Measurements from ENCODE around the gene NRXN3. TPM values are rescaled to one million over a fixed set of nuclear protein-coding genes. Genes with fewer than 3 reads are reported as not detected.

The NRXN3 gene
- total RNA-seq, 1 experiment from 2014 or later = not detected

DNA sequence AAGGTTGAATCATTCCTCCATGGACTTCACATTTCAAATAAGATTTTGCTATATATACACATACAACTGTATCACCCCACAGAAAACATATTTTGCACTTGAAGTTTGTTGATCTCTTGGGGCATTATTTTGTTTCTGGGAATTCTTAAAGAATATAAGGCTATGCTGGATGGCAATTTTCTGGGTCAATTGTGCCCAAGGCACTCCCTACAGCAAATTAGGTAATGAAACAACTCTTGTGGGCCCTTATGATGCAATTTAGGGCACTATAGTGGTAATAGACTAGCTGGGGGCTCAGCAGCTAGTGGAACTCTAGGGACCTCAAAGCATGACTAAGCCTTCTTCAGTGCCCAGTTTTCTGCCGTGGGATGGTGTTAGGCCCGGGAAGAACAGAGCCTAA lies 444.4 kb downstream of the NRXN3 start:
- Mint-ChIP-seq H3K9me3 (ENCODE audit: low read depth, unreplicated experiment) (peaks cover 3% of the 10 kb centered on the region), H3K27ac (ENCODE audit: unreplicated experiment) (no peak overlapping the region), H3K36me3 (ENCODE audit: insufficient read depth, unreplicated experiment) (no peaks in the 10 kb centered on the region), H3K4me3 (ENCODE audit: low read depth, unreplicated experiment) (no peak overlapping the region), H3K27me3 (ENCODE audit: unreplicated experiment) (peaks cover 13% of the 10 kb centered on the region), H3K4me1 (ENCODE audit: low read depth, unreplicated experiment) (peaks cover 14% of the 10 kb centered on the region)
- no peak for DNase-seq
- intact Hi-C loops (cut with micrococcal nuclease; ENCODE audit: unreplicated experiment) = no loop called here
- CTCF ChIA-PET = interaction anchor here (0.7 kb wide), 1 partner anchor 18 kb away, joined by 4 read pairs; no protein-coding TSS in a partner anchor
- no TSS peak for BruUV-seq (replicated peaks)
- TF ChIP-seq, protein P1, sequence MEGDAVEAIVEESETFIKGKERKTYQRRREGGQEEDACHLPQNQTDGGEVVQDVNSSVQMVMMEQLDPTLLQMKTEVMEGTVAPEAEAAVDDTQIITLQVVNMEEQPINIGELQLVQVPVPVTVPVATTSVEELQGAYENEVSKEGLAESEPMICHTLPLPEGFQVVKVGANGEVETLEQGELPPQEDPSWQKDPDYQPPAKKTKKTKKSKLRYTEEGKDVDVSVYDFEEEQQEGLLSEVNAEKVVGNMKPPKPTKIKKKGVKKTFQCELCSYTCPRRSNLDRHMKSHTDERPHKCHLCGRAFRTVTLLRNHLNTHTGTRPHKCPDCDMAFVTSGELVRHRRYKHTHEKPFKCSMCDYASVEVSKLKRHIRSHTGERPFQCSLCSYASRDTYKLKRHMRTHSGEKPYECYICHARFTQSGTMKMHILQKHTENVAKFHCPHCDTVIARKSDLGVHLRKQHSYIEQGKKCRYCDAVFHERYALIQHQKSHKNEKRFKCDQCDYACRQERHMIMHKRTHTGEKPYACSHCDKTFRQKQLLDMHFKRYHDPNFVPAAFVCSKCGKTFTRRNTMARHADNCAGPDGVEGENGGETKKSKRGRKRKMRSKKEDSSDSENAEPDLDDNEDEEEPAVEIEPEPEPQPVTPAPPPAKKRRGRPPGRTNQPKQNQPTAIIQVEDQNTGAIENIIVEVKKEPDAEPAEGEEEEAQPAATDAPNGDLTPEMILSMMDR (IDR thresholded peaks at IDR 0.05; ENCODE audit: unreplicated experiment) = no peak

DNA sequence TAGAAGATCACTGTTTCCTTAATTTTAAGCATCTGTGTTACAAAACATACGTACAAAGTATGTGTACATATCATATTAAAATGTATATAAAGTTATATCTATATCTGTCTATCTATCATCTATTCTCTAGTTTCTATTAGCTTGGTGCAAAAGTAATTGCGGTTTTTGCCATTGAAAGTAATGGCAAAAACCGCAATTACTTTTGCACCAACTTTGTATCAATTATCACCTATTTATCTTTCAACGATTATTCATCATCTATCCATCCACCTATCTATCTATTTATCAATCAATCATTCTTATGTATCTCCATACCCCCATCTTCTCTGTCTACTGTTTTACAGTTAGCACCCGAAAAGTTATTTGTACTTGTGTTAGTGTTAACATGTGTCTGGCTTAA lies 447.6 kb downstream of the NRXN3 start:
- TF ChIP-seq, protein P1 (IDR thresholded peaks at IDR 0.05; ENCODE audit: unreplicated experiment) = no peak
- no peaks in the 10 kb centered on the region for H3K36me3 Mint-ChIP-seq (ENCODE audit: insufficient read depth, unreplicated experiment)
- no TSS peak for BruUV-seq (replicated peaks)
- CTCF ChIA-PET = no interaction called here
- no peak for DNase-seq
- peaks cover 36% of the 10 kb centered on the region for H3K27me3 Mint-ChIP-seq (ENCODE audit: unreplicated experiment)
- H3K4me3 Mint-ChIP-seq (ENCODE audit: low read depth, unreplicated experiment) = no peak overlapping the region
- H3K4me1 Mint-ChIP-seq (ENCODE audit: low read depth, unreplicated experiment) = no peaks in the 10 kb centered on the region
- intact Hi-C loops (cut with micrococcal nuclease; ENCODE audit: unreplicated experiment) = no loop called here
- no peaks in the 10 kb centered on the region for H3K9me3 Mint-ChIP-seq (ENCODE audit: low read depth, unreplicated experiment)
- peak overlapping the region; percentile 24 for H3K27ac Mint-ChIP-seq (ENCODE audit: unreplicated experiment)

DNA sequence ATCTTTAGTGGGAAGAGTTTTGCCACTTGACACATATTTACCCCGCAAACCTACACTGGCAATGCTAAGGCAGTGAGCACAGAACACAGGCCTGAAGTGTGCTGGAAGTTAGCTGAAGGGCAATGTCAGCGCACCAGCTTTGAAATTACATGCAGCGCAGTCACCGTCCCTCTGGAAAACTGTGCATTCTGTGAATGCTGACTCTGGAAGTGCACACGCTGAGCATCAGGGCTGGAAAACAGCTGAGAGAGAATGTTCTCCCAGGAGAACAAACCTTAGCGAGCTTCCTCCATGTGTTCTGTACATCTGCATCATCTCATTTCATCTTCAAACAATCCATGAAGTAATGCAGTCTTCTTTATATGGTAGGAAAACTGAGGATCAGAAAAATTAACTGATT lies 448.2 kb downstream of the NRXN3 start:
- H3K27ac Mint-ChIP-seq (ENCODE audit: unreplicated experiment) = no peak overlapping the region
- intact Hi-C loops (cut with micrococcal nuclease; ENCODE audit: unreplicated experiment) = no loop called here
- no TSS peak for BruUV-seq (replicated peaks)
- H3K4me1 Mint-ChIP-seq (ENCODE audit: low read depth, unreplicated experiment) = no peaks in the 10 kb centered on the region
- CTCF ChIA-PET = no interaction called here
- H3K27me3 Mint-ChIP-seq (ENCODE audit: unreplicated experiment) = peaks cover 40% of the 10 kb centered on the region
- no peak for DNase-seq
- TF ChIP-seq, protein P1 (IDR thresholded peaks at IDR 0.05; ENCODE audit: unreplicated experiment) = no peak
- H3K9me3 Mint-ChIP-seq (ENCODE audit: low read depth, unreplicated experiment) = no peaks in the 10 kb centered on the region
- H3K4me3 Mint-ChIP-seq (ENCODE audit: low read depth, unreplicated experiment) = no peak overlapping the region
- H3K36me3 Mint-ChIP-seq (ENCODE audit: insufficient read depth, unreplicated experiment) = no peaks in the 10 kb centered on the region

DNA sequence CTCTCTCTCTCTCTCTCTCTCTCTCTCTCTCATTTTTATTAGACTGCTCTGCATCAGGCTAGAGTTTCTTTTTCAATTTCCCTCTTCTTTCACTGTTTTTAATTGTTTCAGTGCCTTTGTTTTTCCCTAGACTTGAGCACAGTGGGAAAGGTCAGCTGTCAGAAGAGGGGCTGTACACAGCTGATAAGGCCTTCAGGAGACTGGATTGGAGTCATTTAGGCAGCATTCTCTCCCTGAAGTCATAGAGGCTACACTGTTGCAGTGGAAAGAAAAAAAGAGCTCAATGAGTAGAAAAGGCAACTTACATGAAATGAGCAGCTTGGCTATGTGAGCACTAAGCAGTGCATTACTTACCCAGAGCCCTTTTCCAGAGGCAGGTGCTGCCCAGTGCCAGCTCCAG lies 456.9 kb downstream of the NRXN3 start:
- H3K27me3 Mint-ChIP-seq (ENCODE audit: unreplicated experiment) = peaks cover 50% of the 10 kb centered on the region
- CTCF ChIA-PET = interaction anchor here (0.6 to 0.7 kb wide), 3 partner anchors 21 to 134 kb away, joined by 3 to 12 read pairs (median 5); no protein-coding TSS in a partner anchor
- no peaks in the 10 kb centered on the region for H3K36me3 Mint-ChIP-seq (ENCODE audit: insufficient read depth, unreplicated experiment)
- intact Hi-C loops (cut with micrococcal nuclease; ENCODE audit: unreplicated experiment) = no loop called here
- H3K9me3 Mint-ChIP-seq (ENCODE audit: low read depth, unreplicated experiment) = no peaks in the 10 kb centered on the region
- TF ChIP-seq, protein P1 (IDR thresholded peaks at IDR 0.05; ENCODE audit: unreplicated experiment) = no peak
- no peaks in the 10 kb centered on the region for H3K4me1 Mint-ChIP-seq (ENCODE audit: low read depth, unreplicated experiment)
- no TSS peak for BruUV-seq (replicated peaks)
- H3K27ac Mint-ChIP-seq (ENCODE audit: unreplicated experiment) = no peak overlapping the region
- H3K4me3 Mint-ChIP-seq (ENCODE audit: low read depth, unreplicated experiment) = no peak overlapping the region
- no peak for DNase-seq
